Right atrium auricular region (tissue), 2 donors: ENCODE measurements around the gene COL20A1. TPM values are rescaled to one million over a fixed set of nuclear protein-coding genes. Genes with fewer than 3 reads are reported as not detected.

Source experiments
- DNase-seq: peaks from one replicate; pipeline ENCODE4 v3.0.0-alpha.2; 2019; ENCODE audit warnings: low spot score
- H3K27ac ChIP-seq, 2 donors: fragments of 200-600 bp; sonication (generic); 1 replicate in 1 of 2; 2 replicates in 1 of 2; pipeline ENCODE4 v1.5.1; 2016 to 2019
- H3K27me3 ChIP-seq, 2 donors: fragments of 200-600 bp; sonication (generic); one replicate each; pipeline versions ENCODE4 v1.5.1 to v1.6.0; 2017 to 2019
- H3K36me3 ChIP-seq: fragments of 200-600 bp; sonication (generic); one replicate; pipeline ENCODE4 v1.5.1; 2016
- H3K4me1 ChIP-seq, 2 donors: fragments of 200-600 bp; sonication (generic); one replicate each; pipeline versions ENCODE4 v1.5.1 to v1.6.0; 2017 to 2019
- H3K4me3 ChIP-seq, 2 donors: fragments of 200-600 bp; sonication (generic); 1 replicate in 1 of 2; 2 replicates in 1 of 2; pipeline ENCODE4 v1.5.1; 2017 to 2019; ENCODE audit warnings: mild to moderate bottlenecking in 1 of 2, moderate library complexity in 1 of 2
- H3K9me3 ChIP-seq, 2 donors: fragments of 200-600 bp; sonication (generic); one replicate each; pipeline ENCODE4 v1.5.1; 2019
- total RNA-seq, 2 donors: library from RNA; depleted of rRNA; stranded (reverse); fragments of >200 nt; gene quantifications; one replicate each; pipeline ENCODE4 v1.1.0, GENCODE V29; 2016
- TF ChIP-seq, protein P1 (sequence below), 2 donors: fragments of 200-600 bp; sonication (generic); IDR thresholded peaks; one replicate each; pipeline ENCODE4 v1.5.1; 2019; ENCODE audit warnings: antibody characterized with exemption in 2 of 2

COL20A1 gene
- not detected for total RNA-seq

DNA sequence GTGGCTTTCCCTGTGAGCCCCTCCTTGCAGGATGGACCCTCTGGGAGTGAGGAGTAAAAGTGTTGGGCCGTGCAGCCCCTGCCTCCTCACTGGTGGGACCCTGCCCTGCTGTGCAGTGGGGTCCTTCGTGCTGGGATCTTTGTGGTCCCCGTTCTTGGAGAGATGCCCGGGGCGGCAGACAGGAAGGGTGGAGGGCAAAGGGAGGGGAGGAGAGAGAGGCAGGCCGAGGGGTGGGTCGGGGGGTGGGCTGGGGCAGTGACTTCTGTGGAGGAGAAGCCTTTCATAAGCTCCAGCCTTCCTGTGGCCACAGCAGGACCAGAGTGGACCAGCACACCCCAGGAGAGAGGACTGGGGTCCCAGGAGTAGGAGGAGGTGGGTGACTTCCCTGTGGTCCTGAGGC is at the start of gene COL20A1:
Gene COL20A1 (plus strand): TSS at position 283 of the 400 bp plus-strand sequence. CDS start 1,922 bp downstream, outside the sequence.
- DNase-seq, result no peak
- TF ChIP-seq, protein P1, sequence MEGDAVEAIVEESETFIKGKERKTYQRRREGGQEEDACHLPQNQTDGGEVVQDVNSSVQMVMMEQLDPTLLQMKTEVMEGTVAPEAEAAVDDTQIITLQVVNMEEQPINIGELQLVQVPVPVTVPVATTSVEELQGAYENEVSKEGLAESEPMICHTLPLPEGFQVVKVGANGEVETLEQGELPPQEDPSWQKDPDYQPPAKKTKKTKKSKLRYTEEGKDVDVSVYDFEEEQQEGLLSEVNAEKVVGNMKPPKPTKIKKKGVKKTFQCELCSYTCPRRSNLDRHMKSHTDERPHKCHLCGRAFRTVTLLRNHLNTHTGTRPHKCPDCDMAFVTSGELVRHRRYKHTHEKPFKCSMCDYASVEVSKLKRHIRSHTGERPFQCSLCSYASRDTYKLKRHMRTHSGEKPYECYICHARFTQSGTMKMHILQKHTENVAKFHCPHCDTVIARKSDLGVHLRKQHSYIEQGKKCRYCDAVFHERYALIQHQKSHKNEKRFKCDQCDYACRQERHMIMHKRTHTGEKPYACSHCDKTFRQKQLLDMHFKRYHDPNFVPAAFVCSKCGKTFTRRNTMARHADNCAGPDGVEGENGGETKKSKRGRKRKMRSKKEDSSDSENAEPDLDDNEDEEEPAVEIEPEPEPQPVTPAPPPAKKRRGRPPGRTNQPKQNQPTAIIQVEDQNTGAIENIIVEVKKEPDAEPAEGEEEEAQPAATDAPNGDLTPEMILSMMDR (IDR thresholded peaks at IDR 0.05), result no peak
- no peak within 1 kb of the TSS for H3K4me3 ChIP-seq

DNA sequence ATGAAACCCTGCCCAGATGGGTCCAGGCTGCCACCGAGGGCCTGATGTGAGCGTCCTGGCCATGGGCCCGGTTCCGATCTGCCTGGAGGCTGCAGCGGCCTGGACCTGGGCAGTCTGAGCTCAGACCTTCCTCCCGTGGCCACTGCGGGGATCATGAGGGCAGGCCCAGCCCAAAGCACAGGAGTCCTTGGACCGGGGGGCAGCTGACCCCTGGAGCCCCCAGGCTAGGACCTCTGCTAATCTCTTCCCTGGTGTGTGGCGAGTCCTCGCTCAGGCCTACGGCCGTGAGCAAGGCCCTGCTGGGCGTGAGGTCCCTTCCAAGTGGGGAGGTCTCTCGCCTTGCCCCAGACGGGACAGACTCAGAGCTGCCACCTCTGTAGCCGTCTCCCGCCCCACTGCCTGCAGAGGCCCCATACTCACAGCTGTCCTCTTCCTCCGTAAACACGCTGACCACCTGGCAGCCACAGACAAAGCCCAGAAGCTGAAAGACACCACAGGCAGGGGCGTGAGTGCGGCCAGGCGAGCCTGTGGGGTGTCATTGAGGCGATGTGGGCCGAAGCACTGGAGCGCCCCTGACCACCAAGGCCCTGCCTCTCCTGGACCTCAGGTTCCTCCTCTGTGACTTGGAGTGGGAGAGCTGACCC is 49.3 kb upstream of the COL20A1 start:
- no peak overlapping the region for H3K27ac ChIP-seq
- no peak for DNase-seq
- TF ChIP-seq, protein P1 (IDR thresholded peaks at IDR 0.05), result no peak
- H3K4me1 ChIP-seq, result no peaks in the 10 kb centered on the region
- no peaks in the 10 kb centered on the region for H3K9me3 ChIP-seq
- H3K36me3 ChIP-seq, result no peaks in the 10 kb centered on the region
- H3K27me3 ChIP-seq, result peaks cover 0 to 3% of the 10 kb centered on the region in 2 donors
- no peak overlapping the region for H3K4me3 ChIP-seq

More for the DNA sequence above, at the start of gene COL20A1:
- Histone ChIP-seq H3K9me3 (no peaks in the 10 kb centered on the region), H3K36me3 (peaks cover 14% of the 10 kb centered on the region), H3K4me1 (peaks cover 0 to 13% of the 10 kb centered on the region in 2 donors), H3K27ac (no peak within 1 kb of the TSS), H3K27me3 (peaks cover 4 to 21% of the 10 kb centered on the region in 2 donors)

DNA sequence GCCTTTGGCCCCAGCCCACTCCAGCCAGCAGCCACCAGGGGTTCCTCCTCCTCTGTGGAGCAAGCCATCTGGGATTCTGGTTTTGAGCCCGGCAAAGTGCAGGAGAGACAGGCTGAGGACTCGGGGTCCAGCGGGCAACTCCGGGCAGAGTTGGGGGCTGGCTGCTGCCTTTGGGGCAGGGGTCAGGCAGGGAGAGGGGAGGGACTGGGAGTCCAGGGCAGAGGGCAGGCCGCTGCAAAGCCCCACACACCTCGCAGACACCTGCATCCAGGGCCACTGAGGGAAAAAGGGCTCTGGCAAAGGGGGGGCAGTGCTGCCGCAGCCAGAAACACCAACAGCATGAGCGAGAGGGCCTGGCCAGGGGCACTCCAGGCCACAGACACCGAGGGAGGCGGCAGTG is 48.5 kb upstream of the COL20A1 start:
- Histone ChIP-seq H3K9me3 (no peaks in the 10 kb centered on the region), H3K27me3 (peaks cover 0 to 3% of the 10 kb centered on the region in 2 donors), H3K36me3 (no peaks in the 10 kb centered on the region), H3K4me3 (no peak overlapping the region), H3K27ac (no peak overlapping the region), H3K4me1 (no peaks in the 10 kb centered on the region)
- TF ChIP-seq, protein P1 (IDR thresholded peaks at IDR 0.05), result no peak
- no peak for DNase-seq

DNA sequence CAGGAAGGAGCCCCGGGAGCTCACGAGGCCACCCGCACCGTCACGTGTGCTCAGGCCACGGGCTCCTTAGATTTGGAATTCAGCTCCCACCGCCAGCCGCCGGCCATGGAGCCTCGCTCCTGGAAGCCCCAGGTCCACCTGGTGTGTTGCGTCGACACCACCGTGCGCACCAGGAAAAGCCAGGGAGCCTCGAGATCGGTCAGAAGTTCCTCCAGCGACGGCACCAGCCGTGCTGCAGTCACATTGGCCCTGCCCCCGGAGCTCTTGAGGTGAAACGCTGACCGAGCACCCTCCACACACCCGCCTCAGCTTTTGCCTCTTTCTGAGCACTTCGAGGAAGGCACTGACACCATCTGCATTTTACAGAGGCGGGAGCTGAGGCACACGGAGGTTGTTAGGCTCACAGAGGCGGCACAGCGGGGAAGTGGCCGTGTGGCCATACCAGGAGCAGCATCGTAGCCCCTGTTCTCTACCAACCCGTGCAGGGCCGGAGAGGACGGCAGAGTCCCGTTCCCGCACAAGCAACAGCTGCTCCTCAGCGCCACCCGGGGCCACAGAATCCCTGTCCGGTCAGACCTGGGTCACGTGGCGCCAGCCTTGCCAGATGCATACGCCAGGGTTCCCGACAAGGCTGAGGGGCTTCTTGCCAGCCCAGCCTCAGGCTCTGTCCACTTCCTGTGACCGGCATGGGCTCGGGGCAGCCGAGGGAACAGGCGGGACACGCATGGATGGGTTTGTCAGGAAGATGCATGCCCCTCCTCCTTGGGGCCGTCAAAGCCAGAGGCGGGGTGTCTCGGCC is 46.3 kb upstream of the COL20A1 start:
- Histone ChIP-seq H3K36me3 (no peaks in the 10 kb centered on the region), H3K4me3 (no peak overlapping the region), H3K27ac (no peak overlapping the region), H3K27me3 (peaks cover 0 to 3% of the 10 kb centered on the region in 2 donors), H3K4me1 (no peaks in the 10 kb centered on the region), H3K9me3 (no peaks in the 10 kb centered on the region)
- no peak for DNase-seq
- TF ChIP-seq, protein P1 (IDR thresholded peaks at IDR 0.05), result no peak

DNA sequence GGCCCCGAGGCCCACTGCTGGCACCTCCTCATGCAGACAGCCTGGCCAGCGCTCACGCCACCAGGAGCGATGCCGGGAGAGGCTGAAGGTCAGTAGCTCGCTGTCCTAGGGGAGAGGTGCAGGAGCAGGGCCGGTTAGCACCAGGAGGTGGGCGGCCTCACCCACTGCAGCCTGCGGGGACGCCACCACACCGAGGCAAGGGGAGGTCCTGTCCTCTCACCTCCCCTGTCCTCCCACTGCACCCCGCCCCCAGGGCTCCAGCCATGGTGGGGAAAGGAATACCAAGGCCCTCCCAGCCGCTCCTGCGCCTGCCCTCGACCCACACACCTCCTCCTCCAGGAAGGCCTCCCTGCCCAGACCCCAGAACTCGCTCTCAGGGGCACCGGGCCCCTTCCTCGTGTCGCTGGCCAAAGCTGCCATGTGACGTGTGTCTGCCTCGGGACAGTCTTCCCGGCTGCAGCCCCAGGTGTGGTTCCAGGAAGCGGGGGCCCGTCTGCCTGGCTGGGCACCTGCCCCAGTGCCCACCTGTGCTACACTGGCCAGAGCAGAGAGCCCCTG is 45.2 kb upstream of the COL20A1 start:
- Histone ChIP-seq H3K27me3 (peaks cover 3 to 5% of the 10 kb centered on the region in 2 donors), H3K36me3 (no peaks in the 10 kb centered on the region), H3K4me1 (no peaks in the 10 kb centered on the region), H3K9me3 (no peaks in the 10 kb centered on the region), H3K27ac (no peak overlapping the region), H3K4me3 (no peak overlapping the region)
- DNase-seq, result no peak
- TF ChIP-seq, protein P1 (IDR thresholded peaks at IDR 0.05), result no peak
